MM.1S (cell line): ENCODE data around the gene SCRN3.

Experiments
- DNase-seq: peaks from one replicate; pipeline ENCODE4 v3.0.0-alpha.2; 2015
- H2AFZ ChIP-seq: fragments of 300-600 bp; sonication (generic); 2 replicates; pipeline ENCODE4 v1.6.0; 2016; ENCODE audit warnings: antibody characterized with exemption, low read length
- H3F3A ChIP-seq: fragments of 300-600 bp; sonication (generic); 2 replicates; pipeline ENCODE4 v1.6.1; 2016; ENCODE audit warnings: mild to moderate bottlenecking, antibody characterized with exemption, low read length, moderate library complexity, mixed read lengths; ENCODE audit not compliant: insufficient read depth
- H3K27ac ChIP-seq: fragments of 300-600 bp; sonication (generic); 2 replicates; pipeline ENCODE4 v1.5.1; 2016; ENCODE audit warnings: mild to moderate bottlenecking, low read length
- H3K27me3 ChIP-seq: fragments of 300-600 bp; sonication (generic); replicated peaks from 2 replicates; pipeline ENCODE4 v1.6.0; 2016; ENCODE audit warnings: low read length; ENCODE audit not compliant: insufficient read depth
- H3K36me3 ChIP-seq: fragments of 300-600 bp; sonication (generic); replicated peaks from 2 replicates; pipeline ENCODE4 v1.6.1; 2016; ENCODE audit warnings: mild to moderate bottlenecking, low read length, mixed read lengths; ENCODE audit not compliant: insufficient read depth
- H3K4me1 ChIP-seq: fragments of 300-600 bp; sonication (generic); 2 replicates; pipeline ENCODE4 v1.6.1; 2016; ENCODE audit warnings: low read length, mixed read lengths
- H3K4me2 ChIP-seq: fragments of 300-600 bp; sonication (generic); 2 replicates; pipeline ENCODE4 v1.6.0; 2016; ENCODE audit warnings: low read depth, low read length
- H3K4me3 ChIP-seq: fragments of 300-600 bp; sonication (generic); 2 replicates; pipeline ENCODE4 v1.5.1; 2016; ENCODE audit warnings: low read length, mixed read lengths
- H3K79me2 ChIP-seq: fragments of 300-600 bp; sonication (generic); 2 replicates; pipeline ENCODE4 v1.6.1; 2016; ENCODE audit warnings: mixed run types, low read length, mixed read lengths
- H3K9ac ChIP-seq: fragments of 300-600 bp; sonication (generic); 2 replicates; pipeline ENCODE4 v1.6.1; 2016; ENCODE audit warnings: low read length, mixed read lengths
- H3K9me2 ChIP-seq: fragments of 300-600 bp; sonication (generic); replicated peaks from 2 replicates; pipeline ENCODE4 v1.6.1; 2016; ENCODE audit warnings: mild to moderate bottlenecking, low read length, mixed read lengths; ENCODE audit not compliant: insufficient read depth
- H3K9me3 ChIP-seq: fragments of 300-600 bp; sonication (generic); replicated peaks from 2 replicates; pipeline ENCODE4 v1.6.1; 2016; ENCODE audit warnings: mild to moderate bottlenecking, low read length, mixed read lengths; ENCODE audit not compliant: insufficient read depth
- H4K20me1 ChIP-seq: fragments of 300-600 bp; sonication (generic); 2 replicates; pipeline ENCODE4 v1.6.1; 2016; ENCODE audit warnings: mild to moderate bottlenecking, low read length, moderate library complexity, mixed read lengths; ENCODE audit not compliant: insufficient read depth
- CTCF ChIP-seq: fragments of 300-600 bp; sonication (generic); IDR thresholded peaks from 2 replicates; pipeline ENCODE4 v1.5.1; 2016; ENCODE audit warnings: antibody characterized with exemption, low read length, mixed read lengths
- EZH2 ChIP-seq: fragments of 300-600 bp; sonication (generic); optimal IDR thresholded peaks from 2 replicates; pipeline ENCODE3; 2017; ENCODE audit warnings: low read depth, mild to moderate bottlenecking, antibody characterized with exemption, low read length, mixed read lengths
- EZH2phosphoT487 ChIP-seq: fragments of 300-600 bp; sonication (generic); IDR thresholded peaks from 2 replicates; pipeline ENCODE4 v1.6.1; 2018; ENCODE audit warnings: antibody characterized with exemption, low read length

Gene SCRN3

GRCh38 chr2:174395284-174395968 is at the start of gene SCRN3:
SCRN3 (plus strand) TSS chr2:174395730; CDS start chr2:174398284, 2,554 bp downstream.
- H4K20me1 ChIP-seq = no peaks in the 10 kb centered on the region
- no peaks in the 10 kb centered on the region for H3K9me2 ChIP-seq
- H3K27ac ChIP-seq = peak within 1 kb of the TSS; percentile 75
- H3K9ac ChIP-seq = peak within 1 kb of the TSS; percentile 83
- H3K36me3 ChIP-seq = no peaks in the 10 kb centered on the region
- peak; percentile 93 for DNase-seq
- H3K79me2 ChIP-seq = peaks cover 51% of the 10 kb centered on the region
- H3K4me2 ChIP-seq = peak within 1 kb of the TSS; percentile 74
- peak within 1 kb of the TSS; percentile 81 for H2AFZ ChIP-seq
- H3K27me3 ChIP-seq = no peaks in the 10 kb centered on the region
- H3F3A ChIP-seq = peaks cover 8% of the 10 kb centered on the region; the same call in 1 of the 2 replicates
- H3K9me3 ChIP-seq = no peaks in the 10 kb centered on the region
- no peak for TF ChIP-seq EZH2
- TF ChIP-seq EZH2phosphoT487 = no peak
- TF ChIP-seq CTCF = no peak
- H3K4me3 ChIP-seq = peak within 1 kb of the TSS; percentile 72
- peaks cover 11% of the 10 kb centered on the region for H3K4me1 ChIP-seq

GRCh38 chr2:174350018-174350417 is 45.5 kb upstream of the SCRN3 start:
- no peak overlapping the region for H3K27ac ChIP-seq
- no peak overlapping the region for H3K4me3 ChIP-seq
- H4K20me1 ChIP-seq = no peaks in the 10 kb centered on the region
- H3F3A ChIP-seq = peaks cover 3% of the 10 kb centered on the region; the same call in 1 of the 2 replicates
- H2AFZ ChIP-seq = no peak overlapping the region
- no peaks in the 10 kb centered on the region for H3K9me2 ChIP-seq
- H3K36me3 ChIP-seq = peaks cover 6% of the 10 kb centered on the region; the same call in 1 of the 2 replicates
- TF ChIP-seq EZH2phosphoT487 (no peak), CTCF (peak; percentile 45)
- H3K27me3 ChIP-seq = no peaks in the 10 kb centered on the region
- DNase-seq = peak; percentile 30
- H3K79me2 ChIP-seq = no peaks in the 10 kb centered on the region
- H3K4me2 ChIP-seq = no peak overlapping the region
- no peak overlapping the region for H3K9ac ChIP-seq
- no peaks in the 10 kb centered on the region for H3K4me1 ChIP-seq
- H3K9me3 ChIP-seq = no peaks in the 10 kb centered on the region

GRCh38 chr2:174350593-174351181 is 44.8 kb upstream of the SCRN3 start:
- Histone ChIP-seq H3K27me3 (no peaks in the 10 kb centered on the region), H3K9ac (no peak overlapping the region), H3K4me3 (no peak overlapping the region), H3K4me1 (no peaks in the 10 kb centered on the region), H3K9me3 (no peaks in the 10 kb centered on the region), H3K4me2 (no peak overlapping the region), H3K36me3 (peaks cover 6% of the 10 kb centered on the region; the same call in 1 of the 2 replicates), H3K9me2 (no peaks in the 10 kb centered on the region), H3K79me2 (no peaks in the 10 kb centered on the region), H2AFZ (no peak overlapping the region), H4K20me1 (no peaks in the 10 kb centered on the region), H3K27ac (no peak overlapping the region), H3F3A (no peaks in the 10 kb centered on the region)
- no peak for DNase-seq
- TF ChIP-seq EZH2 = no peak
- no peak for TF ChIP-seq CTCF
- TF ChIP-seq EZH2phosphoT487 = no peak
